Tibial nerve (tissue), 4 donors: ENCODE results near the gene HGFAC. TPM values are rescaled to one million over a fixed set of nuclear protein-coding genes. Genes with fewer than 3 reads are reported as not detected.

Experiments used
- DNase-seq, 2 donors: peaks; one replicate each; pipeline ENCODE4 v3.0.0-alpha.2; 2019; ENCODE audit warnings: low spot score in 2 of 2
- H3K27ac ChIP-seq, 4 donors: fragments of 200-600 bp; sonication (generic) in 3 of 4; one replicate each; pipeline ENCODE4 v1.5.1; 2017 to 2019; ENCODE audit warnings: mild to moderate bottlenecking in 1 of 4
- H3K27me3 ChIP-seq, 2 donors: fragments of 200-600 bp; sonication (generic) in 1 of 2; one replicate each; pipeline versions ENCODE4 v1.5.1 to v1.6.0; 2017 to 2019
- H3K36me3 ChIP-seq, 3 donors: fragments of 200-600 bp; sonication (generic); one replicate each; pipeline ENCODE4 v1.5.1; 2018 to 2019
- H3K4me1 ChIP-seq, 4 donors: fragments of 200-600 bp; sonication (generic) in 3 of 4; one replicate each; pipeline ENCODE4 v1.5.1; 2017 to 2019
- H3K4me3 ChIP-seq, 4 donors: fragments of 200-600 bp; sonication (generic) in 3 of 4; one replicate each; pipeline ENCODE4 v1.5.1; 2017 to 2019; ENCODE audit warnings: mild to moderate bottlenecking in 1 of 4, moderate library complexity in 1 of 4
- H3K9me3 ChIP-seq, 4 donors: fragments of 200-600 bp; sonication (generic) in 3 of 4; one replicate each; pipeline ENCODE4 v1.5.1; 2017 to 2019
- EP300 ChIP-seq, 2 donors: sonication (generic); formaldehyde crosslinking; IDR thresholded peaks; one replicate each; pipeline ENCODE4 v1.6.1; 2017; ENCODE audit warnings: antibody characterized with exemption in 2 of 2, mild to moderate bottlenecking in 1 of 2
- POLR2A ChIP-seq, 2 donors: fragments of 450-650 bp; IDR thresholded peaks; one replicate each; pipeline ENCODE4 v1.6.1; 2017; ENCODE audit warnings: antibody characterized with exemption in 2 of 2, mild to moderate bottlenecking in 2 of 2, moderate library complexity in 2 of 2
- WGBS, 2 donors: methylation state at CpG; one replicate each; pipeline ENCODE4 v1.1.5; 2018; 5-methylcytosine and 5-hydroxymethylcytosine counted together
- total RNA-seq, 4 donors: library from RNA; depleted of rRNA; stranded (reverse); fragments of >200 nt; gene quantifications; one replicate each; pipeline ENCODE4 v1.1.0, GENCODE V29; 2016
- TF ChIP-seq, protein P1 (sequence below), 5 experiments: fragments of 200-600 bp in 3 of 5; fragments of 450-650 bp in 2 of 5; sonication (generic) in 3 of 5; IDR thresholded peaks; one replicate each; pipeline ENCODE4 v1.5.1; 2016 to 2019; ENCODE audit warnings: antibody characterized with exemption in 5 of 5, mild to moderate bottlenecking in 3 of 5, moderate library complexity in 2 of 5

The HGFAC gene
- total RNA-seq, 4 donors from 2014 or later, result not detected

DNA sequence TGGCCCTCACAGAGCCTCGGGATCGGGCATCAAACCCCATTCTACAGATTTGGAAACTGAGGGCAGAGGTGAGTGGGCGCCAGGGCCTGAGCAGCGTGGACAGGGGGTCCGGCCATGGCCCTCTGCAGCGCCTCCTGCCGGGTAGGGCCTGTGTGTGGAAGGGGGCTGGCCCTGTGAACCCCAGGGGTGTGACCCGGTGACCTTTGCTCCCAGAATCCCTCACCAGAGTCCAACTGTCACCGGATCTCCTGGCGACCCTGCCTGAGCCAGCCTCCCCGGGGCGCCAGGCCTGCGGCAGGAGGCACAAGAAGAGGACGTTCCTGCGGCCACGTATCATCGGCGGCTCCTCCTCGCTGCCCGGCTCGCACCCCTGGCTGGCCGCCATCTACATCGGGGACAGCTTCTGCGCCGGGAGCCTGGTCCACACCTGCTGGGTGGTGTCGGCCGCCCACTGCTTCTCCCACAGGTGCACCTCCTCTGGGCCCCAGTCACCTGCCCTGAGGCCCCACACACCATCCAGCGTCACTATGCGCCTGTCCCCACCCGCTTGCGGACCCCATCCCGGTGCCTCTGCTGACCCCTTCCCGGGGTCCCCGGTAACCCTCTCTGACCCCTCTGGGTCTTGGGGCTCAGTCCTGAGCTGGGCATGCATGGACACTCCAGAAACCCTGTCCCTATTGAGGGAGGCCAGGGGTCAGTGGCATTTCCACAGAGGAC lies 4.2 kb downstream of the HGFAC start:
- peaks cover 0 to 7% (median 2%) of the 10 kb centered on the region in 4 donors for H3K4me1 ChIP-seq
- H3K9me3 ChIP-seq, result no peaks in the 10 kb centered on the region
- no peak overlapping the region for H3K27ac ChIP-seq
- H3K36me3 ChIP-seq, result no peaks in the 10 kb centered on the region
- 91 to 93% methylated on average over 27 to 33 of the region's 34 CpGs for WGBS, 2 donors
- no peaks in the 10 kb centered on the region for H3K27me3 ChIP-seq
- DNase-seq, result no peak
- no peak overlapping the region for H3K4me3 ChIP-seq
- TF ChIP-seq, protein P1, sequence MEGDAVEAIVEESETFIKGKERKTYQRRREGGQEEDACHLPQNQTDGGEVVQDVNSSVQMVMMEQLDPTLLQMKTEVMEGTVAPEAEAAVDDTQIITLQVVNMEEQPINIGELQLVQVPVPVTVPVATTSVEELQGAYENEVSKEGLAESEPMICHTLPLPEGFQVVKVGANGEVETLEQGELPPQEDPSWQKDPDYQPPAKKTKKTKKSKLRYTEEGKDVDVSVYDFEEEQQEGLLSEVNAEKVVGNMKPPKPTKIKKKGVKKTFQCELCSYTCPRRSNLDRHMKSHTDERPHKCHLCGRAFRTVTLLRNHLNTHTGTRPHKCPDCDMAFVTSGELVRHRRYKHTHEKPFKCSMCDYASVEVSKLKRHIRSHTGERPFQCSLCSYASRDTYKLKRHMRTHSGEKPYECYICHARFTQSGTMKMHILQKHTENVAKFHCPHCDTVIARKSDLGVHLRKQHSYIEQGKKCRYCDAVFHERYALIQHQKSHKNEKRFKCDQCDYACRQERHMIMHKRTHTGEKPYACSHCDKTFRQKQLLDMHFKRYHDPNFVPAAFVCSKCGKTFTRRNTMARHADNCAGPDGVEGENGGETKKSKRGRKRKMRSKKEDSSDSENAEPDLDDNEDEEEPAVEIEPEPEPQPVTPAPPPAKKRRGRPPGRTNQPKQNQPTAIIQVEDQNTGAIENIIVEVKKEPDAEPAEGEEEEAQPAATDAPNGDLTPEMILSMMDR (IDR thresholded peaks at IDR 0.05), result no peak
- TF ChIP-seq POLR2A (IDR thresholded peaks at IDR 0.05) (no peak), EP300 (IDR thresholded peaks at IDR 0.05) (no peak)

DNA sequence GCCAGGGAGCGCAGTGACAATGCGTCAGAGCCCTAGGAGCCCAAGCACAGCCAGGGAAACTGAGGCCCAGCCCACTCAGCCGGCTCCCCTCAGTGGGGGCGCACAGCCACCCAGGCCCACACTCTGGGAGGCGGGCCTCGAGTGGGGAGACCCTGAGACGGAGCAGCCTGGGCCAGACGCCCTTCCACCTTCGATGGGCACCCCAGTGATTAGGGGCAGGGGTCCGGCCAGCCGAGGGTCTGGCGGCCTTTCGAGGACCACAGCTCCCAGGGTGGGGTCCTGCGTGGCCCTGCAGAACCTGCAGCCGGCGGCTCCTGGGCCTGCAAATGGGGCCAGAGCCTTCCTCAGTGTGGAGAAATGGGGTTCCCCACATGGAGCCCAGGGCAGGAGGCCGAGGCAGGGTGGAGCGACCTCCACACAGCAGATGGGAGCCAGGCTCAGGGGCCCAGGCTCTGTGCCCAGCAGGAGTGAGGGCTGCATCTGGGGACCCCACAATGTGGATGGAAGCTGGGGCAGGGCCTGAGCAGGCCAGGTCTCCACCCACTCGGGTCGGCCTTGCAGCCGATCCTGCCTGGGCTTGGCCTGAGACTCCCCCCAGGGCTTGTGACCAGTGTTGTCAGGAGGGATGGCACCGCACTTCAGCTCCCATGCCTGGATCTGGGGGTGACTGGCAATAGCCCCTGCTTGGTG lies 5.0 kb downstream of the HGFAC start:
- no peak for DNase-seq
- Histone ChIP-seq H3K27ac (no peak overlapping the region), H3K4me3 (no peak overlapping the region), H3K4me1 (peaks cover 0 to 10% (median 2%) of the 10 kb centered on the region in 4 donors), H3K36me3 (no peaks in the 10 kb centered on the region), H3K27me3 (no peaks in the 10 kb centered on the region), H3K9me3 (no peaks in the 10 kb centered on the region)
- WGBS, 2 donors, result 93 to 97% methylated on average over 11 to 22 of the region's 22 CpGs
- TF ChIP-seq POLR2A (IDR thresholded peaks at IDR 0.05) (no peak), EP300 (IDR thresholded peaks at IDR 0.05) (no peak)
- TF ChIP-seq, protein P1 (IDR thresholded peaks at IDR 0.05), result no peak

DNA sequence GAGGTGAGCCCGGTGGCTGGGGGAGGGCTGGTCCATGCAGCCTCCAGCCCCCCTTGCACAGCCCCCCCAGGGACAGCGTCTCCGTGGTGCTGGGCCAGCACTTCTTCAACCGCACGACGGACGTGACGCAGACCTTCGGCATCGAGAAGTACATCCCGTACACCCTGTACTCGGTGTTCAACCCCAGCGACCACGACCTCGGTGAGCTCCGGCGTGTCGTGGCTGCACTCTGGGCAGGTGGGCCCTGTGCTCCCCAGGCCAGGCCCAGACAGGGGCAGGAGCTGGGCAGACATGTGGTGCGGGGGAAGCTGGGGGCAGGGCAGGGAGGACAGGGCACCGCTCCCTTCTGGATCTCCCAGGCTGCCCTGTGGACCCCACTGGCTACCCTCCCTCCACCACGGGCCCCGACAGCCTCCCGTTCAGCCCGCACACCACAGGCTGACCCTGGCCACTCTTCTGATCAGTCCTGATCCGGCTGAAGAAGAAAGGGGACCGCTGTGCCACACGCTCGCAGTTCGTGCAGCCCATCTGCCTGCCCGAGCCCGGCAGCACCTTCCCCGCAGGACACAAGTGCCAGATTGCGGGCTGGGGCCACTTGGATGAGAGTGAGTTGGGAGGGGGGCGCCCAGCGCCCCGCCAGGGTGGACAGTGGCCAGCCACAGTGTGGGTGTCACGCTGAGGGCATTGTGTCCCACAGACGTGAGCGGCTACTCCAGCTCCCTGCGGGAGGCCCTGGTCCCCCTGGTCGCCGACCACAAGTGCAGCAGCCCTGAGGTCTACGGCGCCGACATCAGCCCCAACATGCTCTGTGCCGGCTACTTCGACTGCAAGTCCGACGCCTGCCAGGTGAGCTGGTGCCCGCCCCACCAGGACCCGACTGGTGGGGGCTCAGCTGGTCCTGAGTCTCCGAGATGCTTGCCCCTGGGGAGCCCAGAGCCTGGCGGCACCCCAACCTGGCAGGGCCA lies 5.9 kb downstream of the HGFAC start:
- DNase-seq, result no peak
- TF ChIP-seq EP300 (IDR thresholded peaks at IDR 0.05) (no peak), POLR2A (IDR thresholded peaks at IDR 0.05) (no peak)
- TF ChIP-seq, protein P1 (IDR thresholded peaks at IDR 0.05), result no peak
- Histone ChIP-seq H3K4me1 (peaks cover 0 to 11% (median 2%) of the 10 kb centered on the region in 4 donors), H3K27me3 (no peaks in the 10 kb centered on the region), H3K27ac (no peak overlapping the region), H3K36me3 (no peaks in the 10 kb centered on the region), H3K4me3 (no peak overlapping the region), H3K9me3 (no peaks in the 10 kb centered on the region)
- 90 to 91% methylated on average over 24 to 50 of the region's 53 CpGs for WGBS, 2 donors

DNA sequence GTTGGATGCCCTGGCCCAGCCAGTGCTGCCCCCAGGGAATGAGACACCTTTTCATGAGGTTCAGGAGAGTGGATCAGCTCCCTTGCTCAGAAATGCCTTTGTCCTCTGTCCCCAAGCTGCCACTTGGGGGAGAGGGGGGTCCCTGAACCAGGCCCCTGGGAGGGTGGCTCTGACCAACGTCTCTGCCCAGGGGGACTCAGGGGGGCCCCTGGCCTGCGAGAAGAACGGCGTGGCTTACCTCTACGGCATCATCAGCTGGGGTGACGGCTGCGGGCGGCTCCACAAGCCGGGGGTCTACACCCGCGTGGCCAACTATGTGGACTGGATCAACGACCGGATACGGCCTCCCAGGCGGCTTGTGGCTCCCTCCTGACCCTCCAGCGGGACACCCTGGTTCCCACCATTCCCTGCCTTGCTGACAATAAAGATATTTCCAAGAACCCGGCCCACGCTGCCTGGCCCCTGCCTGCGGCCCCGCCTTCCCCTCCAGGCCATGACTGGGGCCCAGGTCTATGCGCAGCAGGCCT lies 7.3 kb downstream of the HGFAC start:
- no peak for DNase-seq
- Histone ChIP-seq H3K4me1 (peaks cover 0 to 4% (median 0%) of the 10 kb centered on the region in 4 donors), H3K9me3 (no peaks in the 10 kb centered on the region), H3K36me3 (no peaks in the 10 kb centered on the region), H3K27me3 (no peaks in the 10 kb centered on the region), H3K27ac (no peak overlapping the region), H3K4me3 (no peak overlapping the region)
- no peak for TF ChIP-seq POLR2A (IDR thresholded peaks at IDR 0.05)
- TF ChIP-seq, protein P1 (IDR thresholded peaks at IDR 0.05), result no peak
- no peak for TF ChIP-seq EP300 (IDR thresholded peaks at IDR 0.05)
- 85 to 89% methylated on average over 7 to 19 of the region's 21 CpGs for WGBS, 2 donors
